ENCODE measurements around the gene CEP350.

- TF ChIP-seq CTCF (IDR thresholded peaks at IDR 0.05) = no peak
- TF ChIP-seq POLR2A (IDR thresholded peaks at IDR 0.05) = no peak
These were observed 111.5 kb downstream of the CEP350 start for GRCh38 chr1:180066150-180066549.

Data from body of pancreas (tissue), 4 donors.